Peyer's patch (tissue), 4 donors: ENCODE results near the gene SLFN12L. TPM values are rescaled to one million over a fixed set of nuclear protein-coding genes. Genes with fewer than 3 reads are reported as not detected.

Experiments used
- DNase-seq, 3 donors: peaks; one replicate each; pipeline ENCODE4 v3.0.0-alpha.2; 2017 to 2019
- H3K27ac ChIP-seq, 4 donors: fragments of 200-600 bp; sonication (generic); one replicate each; pipeline ENCODE4 v1.5.1; 2016 to 2019
- H3K27me3 ChIP-seq, 2 donors: fragments of 200-600 bp; sonication (generic); one replicate each; pipeline ENCODE4 v1.5.1; 2019
- H3K36me3 ChIP-seq, 3 donors: fragments of 200-600 bp; sonication (generic); one replicate each; pipeline ENCODE4 v1.5.1; 2016 to 2019
- H3K4me1 ChIP-seq, 4 donors: fragments of 200-600 bp; sonication (generic); one replicate each; pipeline ENCODE4 v1.5.1; 2016 to 2019
- H3K4me3 ChIP-seq, 4 donors: fragments of 200-600 bp; sonication (generic); 1 replicate in 3 of 4; 2 replicates in 1 of 4; pipeline ENCODE4 v1.5.1; 2016 to 2019; ENCODE audit warnings: mild to moderate bottlenecking in 1 of 4
- H3K9me3 ChIP-seq, 4 donors: fragments of 200-600 bp; sonication (generic); one replicate each; pipeline ENCODE4 v1.5.1; 2016 to 2019; ENCODE audit warnings: mild to moderate bottlenecking in 1 of 4
- CTCF ChIP-seq, 6 experiments: fragments of 450-650 bp in 4 of 6; fragments of 200-600 bp in 2 of 6; sonication (generic) in 1 of 6; IDR thresholded peaks; one replicate each; pipeline ENCODE4 v1.5.1; 2017 to 2019; ENCODE audit warnings: antibody characterized with exemption in 6 of 6, mild to moderate bottlenecking in 3 of 6, moderate library complexity in 1 of 6
- POLR2A ChIP-seq, 2 donors: fragments of 450-650 bp; IDR thresholded peaks; one replicate each; pipeline ENCODE4 v1.5.1; 2017; ENCODE audit warnings: antibody characterized with exemption in 2 of 2, mild to moderate bottlenecking in 2 of 2, moderate library complexity in 2 of 2
- total RNA-seq, 4 donors: library from RNA; depleted of rRNA; stranded (reverse); fragments of >200 nt; gene quantifications; one replicate each; pipeline ENCODE4 v1.1.0, GENCODE V29; 2016

Gene SLFN12L
- total RNA-seq, 4 donors from 2014 or later: 5.3 to 17.3 (median 5.6) TPM

GRCh38 chr17:35498448-35499178 lies 38.9 kb downstream of the SLFN12L start:
- H3K27me3 ChIP-seq: peaks cover 0 to 13% of the 10 kb centered on the region in 2 donors
- H3K27ac ChIP-seq: no peak overlapping the region
- no peak for DNase-seq
- no peaks in the 10 kb centered on the region for H3K9me3 ChIP-seq
- H3K36me3 ChIP-seq: no peaks in the 10 kb centered on the region
- no peak for TF ChIP-seq CTCF (IDR thresholded peaks at IDR 0.05)
- TF ChIP-seq POLR2A (IDR thresholded peaks at IDR 0.05): no peak
- H3K4me3 ChIP-seq: peak overlapping the region in 1 of 4 donors; percentile 20
- no peaks in the 10 kb centered on the region for H3K4me1 ChIP-seq

- H3K9me3 ChIP-seq: no peaks in the 10 kb centered on the region
- H3K27me3 ChIP-seq: peaks cover 0 to 13% of the 10 kb centered on the region in 2 donors
- H3K4me1 ChIP-seq: no peaks in the 10 kb centered on the region
- no peaks in the 10 kb centered on the region for H3K36me3 ChIP-seq
- H3K27ac ChIP-seq: no peak overlapping the region
- DNase-seq: no peak
- no peak overlapping the region for H3K4me3 ChIP-seq
- TF ChIP-seq POLR2A (IDR thresholded peaks at IDR 0.05) (no peak), CTCF (IDR thresholded peaks at IDR 0.05) (no peak)
Observed at GRCh38 chr17:35496451-35497290, 40.8 kb downstream of the SLFN12L start.

- Histone ChIP-seq H3K4me1 (peaks cover 0 to 4% (median 0%) of the 10 kb centered on the region in 4 donors), H3K4me3 (no peak overlapping the region), H3K27ac (no peak overlapping the region), H3K36me3 (no peaks in the 10 kb centered on the region), H3K9me3 (no peaks in the 10 kb centered on the region), H3K27me3 (peaks cover 0 to 30% of the 10 kb centered on the region in 2 donors)
- no peak for DNase-seq
- TF ChIP-seq CTCF (IDR thresholded peaks at IDR 0.05): no peak
- TF ChIP-seq POLR2A (IDR thresholded peaks at IDR 0.05): no peak
Observed at GRCh38 chr17:35493040-35493439, 44.4 kb downstream of the SLFN12L start.

- peaks cover 0 to 5% (median 0%) of the 10 kb centered on the region in 4 donors for H3K4me1 ChIP-seq
- no peak overlapping the region for H3K27ac ChIP-seq
- TF ChIP-seq POLR2A (IDR thresholded peaks at IDR 0.05) (no peak), CTCF (IDR thresholded peaks at IDR 0.05) (no peak)
- no peak overlapping the region for H3K4me3 ChIP-seq
- no peaks in the 10 kb centered on the region for H3K9me3 ChIP-seq
- H3K36me3 ChIP-seq: no peaks in the 10 kb centered on the region
- peaks cover 0 to 33% of the 10 kb centered on the region in 2 donors for H3K27me3 ChIP-seq
- DNase-seq: no peak
Observed at GRCh38 chr17:35491417-35491816, 46.1 kb downstream of the SLFN12L start.

- H3K4me3 ChIP-seq: no peak overlapping the region
- TF ChIP-seq CTCF (IDR thresholded peaks at IDR 0.05): no peak
- no peak for TF ChIP-seq POLR2A (IDR thresholded peaks at IDR 0.05)
- no peak for DNase-seq
- H3K36me3 ChIP-seq: no peaks in the 10 kb centered on the region
- no peaks in the 10 kb centered on the region for H3K9me3 ChIP-seq
- peaks cover 0 to 5% (median 0%) of the 10 kb centered on the region in 4 donors for H3K4me1 ChIP-seq
- no peak overlapping the region for H3K27ac ChIP-seq
- peaks cover 0 to 25% of the 10 kb centered on the region in 2 donors for H3K27me3 ChIP-seq
Observed at GRCh38 chr17:35489944-35490343, 47.5 kb downstream of the SLFN12L start.
